Activated naive CD8-positive, alpha-beta T cell (primary cell): ENCODE results near the gene PRXL2A.
"Not testable (repeated sequence)": the region's sequence is repeated elsewhere in the genome, so short reads cannot be mapped to it uniquely, and the experiment has no call there.

Source experiments
- H3K27ac Mint-ChIP-seq: one replicate; pipeline ENCODE4 v1.8.0; 2021; ENCODE audit warnings: mixed read lengths
- H3K27me3 Mint-ChIP-seq: one replicate; pipeline ENCODE4 v1.8.0; 2021; ENCODE audit warnings: mixed read lengths
- H3K36me3 Mint-ChIP-seq: one replicate; pipeline ENCODE4 v1.8.0; 2021; ENCODE audit warnings: mixed read lengths
- H3K4me1 Mint-ChIP-seq: one replicate; pipeline ENCODE4 v1.8.0; 2021; ENCODE audit warnings: low read depth, mixed read lengths
- H3K4me3 Mint-ChIP-seq: one replicate; pipeline ENCODE4 v1.8.0; 2021; ENCODE audit warnings: mild to moderate bottlenecking, mixed read lengths
- H3K9me3 Mint-ChIP-seq: one replicate; pipeline ENCODE4 v1.8.0; 2021; ENCODE audit warnings: low read depth, mixed read lengths

PRXL2A gene

GRCh38 chr10:80408242-80409101, at the start of gene PRXL2A:
TSS of gene PRXL2A (plus strand) at chr10:80408551. CDS start at chr10:80420468, 11,917 bp downstream.
- H3K27ac Mint-ChIP-seq, result peak within 1 kb of the TSS; percentile 97
- H3K36me3 Mint-ChIP-seq, result no peaks in the 10 kb centered on the region
- H3K4me1 Mint-ChIP-seq, result peaks cover 33% of the 10 kb centered on the region
- H3K27me3 Mint-ChIP-seq, result no peaks in the 10 kb centered on the region
- no peaks in the 10 kb centered on the region for H3K9me3 Mint-ChIP-seq
- peak within 1 kb of the TSS; percentile 91 for H3K4me3 Mint-ChIP-seq

GRCh38 chr10:80358925-80359324, 49.4 kb upstream of the PRXL2A start:
- peaks cover 14% of the 10 kb centered on the region for H3K27me3 Mint-ChIP-seq
- H3K9me3 Mint-ChIP-seq, H3K36me3 Mint-ChIP-seq, H3K4me1 Mint-ChIP-seq, H3K4me3 Mint-ChIP-seq, H3K27ac Mint-ChIP-seq: not testable (repeated sequence)

GRCh38 chr10:80359644-80360043, 48.7 kb upstream of the PRXL2A start:
- Mint-ChIP-seq H3K4me1 (peaks cover 7% of the 10 kb centered on the region), H3K27ac (no peak overlapping the region)

GRCh38 chr10:80365510-80365909, 42.8 kb upstream of the PRXL2A start:
- peaks cover 3% of the 10 kb centered on the region for H3K36me3 Mint-ChIP-seq
- H3K27me3 Mint-ChIP-seq, result no peaks in the 10 kb centered on the region
- H3K27ac Mint-ChIP-seq, result no peak overlapping the region
- H3K9me3 Mint-ChIP-seq, result peaks cover 8% of the 10 kb centered on the region
- H3K4me3 Mint-ChIP-seq, result no peak overlapping the region
- no peaks in the 10 kb centered on the region for H3K4me1 Mint-ChIP-seq

More at GRCh38 chr10:80359644-80360043, 48.7 kb upstream of the PRXL2A start:
- Mint-ChIP-seq H3K36me3 (no peaks in the 10 kb centered on the region), H3K9me3 (no peaks in the 10 kb centered on the region), H3K4me3 (no peak overlapping the region), H3K27me3 (peaks cover 14% of the 10 kb centered on the region)

GRCh38 chr10:80371467-80371866, 36.9 kb upstream of the PRXL2A start:
- H3K27me3 Mint-ChIP-seq, result no peaks in the 10 kb centered on the region
- H3K9me3 Mint-ChIP-seq, result peaks cover 8% of the 10 kb centered on the region
- H3K4me1 Mint-ChIP-seq, result no peaks in the 10 kb centered on the region
- H3K27ac Mint-ChIP-seq, result no peak overlapping the region
- H3K4me3 Mint-ChIP-seq, result no peak overlapping the region
- H3K36me3 Mint-ChIP-seq, result peaks cover 3% of the 10 kb centered on the region

GRCh38 chr10:80372675-80373074, 35.7 kb upstream of the PRXL2A start:
- H3K27ac Mint-ChIP-seq, result no peak overlapping the region
- H3K4me1 Mint-ChIP-seq, result peaks cover 1% of the 10 kb centered on the region
- H3K36me3 Mint-ChIP-seq, result peaks cover 3% of the 10 kb centered on the region
- H3K4me3 Mint-ChIP-seq, result no peak overlapping the region
- no peaks in the 10 kb centered on the region for H3K27me3 Mint-ChIP-seq
- H3K9me3 Mint-ChIP-seq, result peaks cover 3% of the 10 kb centered on the region

GRCh38 chr10:80373502-80373901, 34.8 kb upstream of the PRXL2A start:
- Mint-ChIP-seq H3K4me1 (peaks cover 6% of the 10 kb centered on the region), H3K27me3 (no peaks in the 10 kb centered on the region), H3K36me3 (no peaks in the 10 kb centered on the region), H3K9me3 (no peaks in the 10 kb centered on the region), H3K4me3 (no peak overlapping the region), H3K27ac (no peak overlapping the region)

GRCh38 chr10:80379701-80380100, 28.6 kb upstream of the PRXL2A start:
- H3K4me1 Mint-ChIP-seq, result peaks cover 16% of the 10 kb centered on the region
- H3K36me3 Mint-ChIP-seq, result no peaks in the 10 kb centered on the region
- peaks cover 2% of the 10 kb centered on the region for H3K27me3 Mint-ChIP-seq
- H3K9me3 Mint-ChIP-seq, result no peaks in the 10 kb centered on the region
- H3K4me3 Mint-ChIP-seq, result no peak overlapping the region
- H3K27ac Mint-ChIP-seq, result no peak overlapping the region

GRCh38 chr10:80380185-80380584, 28.2 kb upstream of the PRXL2A start:
- Mint-ChIP-seq H3K36me3 (no peaks in the 10 kb centered on the region), H3K27me3 (peaks cover 2% of the 10 kb centered on the region), H3K9me3 (no peaks in the 10 kb centered on the region), H3K27ac (no peak overlapping the region), H3K4me3 (no peak overlapping the region), H3K4me1 (peaks cover 16% of the 10 kb centered on the region)

GRCh38 chr10:80382989-80383388, 25.4 kb upstream of the PRXL2A start:
- Mint-ChIP-seq H3K27me3 (peaks cover 2% of the 10 kb centered on the region), H3K4me3 (no peak overlapping the region), H3K9me3 (no peaks in the 10 kb centered on the region), H3K27ac (no peak overlapping the region), H3K36me3 (no peaks in the 10 kb centered on the region), H3K4me1 (peaks cover 15% of the 10 kb centered on the region)

- no peak overlapping the region for H3K4me3 Mint-ChIP-seq
- H3K9me3 Mint-ChIP-seq, result no peaks in the 10 kb centered on the region
- H3K27me3 Mint-ChIP-seq, result no peaks in the 10 kb centered on the region
- no peaks in the 10 kb centered on the region for H3K4me1 Mint-ChIP-seq
- no peaks in the 10 kb centered on the region for H3K36me3 Mint-ChIP-seq
- H3K27ac Mint-ChIP-seq, result no peak overlapping the region
Measured at GRCh38 chr10:80390740-80391139, 17.6 kb upstream of the PRXL2A start.

- Mint-ChIP-seq H3K4me1 (no peaks in the 10 kb centered on the region), H3K9me3 (no peaks in the 10 kb centered on the region), H3K4me3 (no peak overlapping the region), H3K27ac (no peak overlapping the region), H3K27me3 (no peaks in the 10 kb centered on the region), H3K36me3 (no peaks in the 10 kb centered on the region)
Measured at GRCh38 chr10:80392250-80392649, 16.1 kb upstream of the PRXL2A start.

- H3K27ac Mint-ChIP-seq, result no peak overlapping the region
Measured at GRCh38 chr10:80394358-80394916, 13.9 kb upstream of the PRXL2A start.

GRCh38 chr10:80397014-80397413, 11.3 kb upstream of the PRXL2A start:
- H3K9me3 Mint-ChIP-seq, result no peaks in the 10 kb centered on the region
- no peak overlapping the region for H3K27ac Mint-ChIP-seq
- H3K36me3 Mint-ChIP-seq, result no peaks in the 10 kb centered on the region
- H3K4me3 Mint-ChIP-seq, result no peak overlapping the region
- no peaks in the 10 kb centered on the region for H3K4me1 Mint-ChIP-seq
- H3K27me3 Mint-ChIP-seq, result no peaks in the 10 kb centered on the region

More at GRCh38 chr10:80394358-80394916, 13.9 kb upstream of the PRXL2A start:
- Mint-ChIP-seq H3K27me3 (no peaks in the 10 kb centered on the region), H3K4me3 (no peak overlapping the region), H3K9me3 (no peaks in the 10 kb centered on the region), H3K4me1 (no peaks in the 10 kb centered on the region), H3K36me3 (no peaks in the 10 kb centered on the region)

- Mint-ChIP-seq H3K27ac (no peak overlapping the region), H3K4me1 (no peaks in the 10 kb centered on the region), H3K36me3 (no peaks in the 10 kb centered on the region), H3K27me3 (no peaks in the 10 kb centered on the region), H3K9me3 (no peaks in the 10 kb centered on the region), H3K4me3 (no peak overlapping the region)
Measured at GRCh38 chr10:80400136-80400804, 8.1 kb upstream of the PRXL2A start.
